ENCODE data around the gene DLEU7. TPM values are rescaled to one million over a fixed set of nuclear protein-coding genes. Genes with fewer than 3 reads are reported as not detected.

The DLEU7 gene
- total RNA-seq, 1 experiment from 2014 or later = 1.5 TPM

DNA sequence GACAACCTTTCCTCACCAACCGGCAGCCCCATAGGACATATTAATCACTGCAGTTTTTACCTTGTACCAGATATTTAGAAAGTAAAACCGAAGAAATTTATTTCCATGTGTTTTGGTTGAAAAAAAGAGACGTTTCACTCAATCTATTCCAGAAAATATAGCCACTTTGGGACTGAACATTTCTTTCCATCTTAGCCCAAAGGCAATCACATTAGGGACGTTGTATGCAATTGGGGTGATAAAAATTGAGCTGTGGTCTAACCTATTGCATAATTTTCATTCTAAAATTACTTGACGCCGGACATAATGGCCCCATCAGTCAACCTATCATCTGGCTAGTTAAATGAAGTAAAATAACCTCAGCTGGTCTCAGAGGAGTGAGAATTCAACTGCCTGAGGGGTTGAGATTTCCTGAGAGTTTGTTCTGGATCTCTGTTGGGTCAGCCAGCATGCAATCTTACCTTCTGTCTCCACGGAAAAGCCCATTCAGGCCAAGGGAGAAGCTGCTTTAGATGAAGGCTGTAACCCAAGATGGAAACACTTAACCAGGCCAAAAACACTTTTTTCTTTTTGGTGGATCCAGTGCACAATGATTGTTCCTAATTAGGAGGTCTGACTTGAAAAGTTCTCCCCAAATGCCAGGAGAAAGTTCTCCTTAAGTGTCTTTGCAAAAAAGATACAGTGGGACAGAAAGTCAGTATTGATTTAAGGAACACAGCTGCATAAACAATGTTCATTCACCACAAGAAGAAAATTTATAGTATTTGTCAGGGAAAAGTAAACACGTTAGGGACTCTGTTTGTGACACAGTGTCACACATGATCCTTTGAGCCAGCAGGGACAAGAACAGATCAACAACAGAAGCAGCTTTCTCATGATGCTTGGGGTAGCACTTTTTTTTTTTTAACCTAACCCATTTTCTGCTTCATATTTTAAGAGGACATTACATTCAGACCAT lies 34.1 kb downstream of the DLEU7 start:
- no peaks in the 10 kb centered on the region for H3K4me1 ChIP-seq (ENCODE audit: insufficient read depth, low read length)
- no peaks in the 10 kb centered on the region for H3K27me3 Mint-ChIP-seq (ENCODE audit: low read depth)

More for the DNA sequence above, 34.1 kb downstream of the DLEU7 start:
- no peaks in the 10 kb centered on the region for H3K23me2 ChIP-seq (ENCODE audit: insufficient read length, low read depth, low read length, poor library complexity, severe bottlenecking)
- H3K14ac ChIP-seq (ENCODE audit: insufficient read depth, low read length) = no peak overlapping the region
- H2BK20ac ChIP-seq (ENCODE audit: low read depth, low read length, poor library complexity, severe bottlenecking) = no peak overlapping the region
- no peak overlapping the region for H4K5ac ChIP-seq (ENCODE audit: insufficient read length, low read depth, low read length)
- H3K4me3 Mint-ChIP-seq = no peak overlapping the region
- H2AFZ ChIP-seq (ENCODE audit: low read length) = no peak overlapping the region
- H4K91ac ChIP-seq (ENCODE audit: insufficient read length, low read depth, low read length) = no peak overlapping the region
- H2AK5ac ChIP-seq (ENCODE audit: insufficient read length, low read length) = no peak overlapping the region
- no peaks in the 10 kb centered on the region for H3K79me1 ChIP-seq (ENCODE audit: insufficient read depth, low read depth, low read length, poor library complexity, severe bottlenecking)
- peaks cover 2 to 4% of the 10 kb centered on the region in 2 experiments; a peak in 2 of 5 replicates for H3K9me3 Mint-ChIP-seq
- DNase-seq = no peak
- no peak overlapping the region for H3K4ac ChIP-seq (ENCODE audit: low read depth, low read length)
- TF ChIP-seq, protein P1, sequence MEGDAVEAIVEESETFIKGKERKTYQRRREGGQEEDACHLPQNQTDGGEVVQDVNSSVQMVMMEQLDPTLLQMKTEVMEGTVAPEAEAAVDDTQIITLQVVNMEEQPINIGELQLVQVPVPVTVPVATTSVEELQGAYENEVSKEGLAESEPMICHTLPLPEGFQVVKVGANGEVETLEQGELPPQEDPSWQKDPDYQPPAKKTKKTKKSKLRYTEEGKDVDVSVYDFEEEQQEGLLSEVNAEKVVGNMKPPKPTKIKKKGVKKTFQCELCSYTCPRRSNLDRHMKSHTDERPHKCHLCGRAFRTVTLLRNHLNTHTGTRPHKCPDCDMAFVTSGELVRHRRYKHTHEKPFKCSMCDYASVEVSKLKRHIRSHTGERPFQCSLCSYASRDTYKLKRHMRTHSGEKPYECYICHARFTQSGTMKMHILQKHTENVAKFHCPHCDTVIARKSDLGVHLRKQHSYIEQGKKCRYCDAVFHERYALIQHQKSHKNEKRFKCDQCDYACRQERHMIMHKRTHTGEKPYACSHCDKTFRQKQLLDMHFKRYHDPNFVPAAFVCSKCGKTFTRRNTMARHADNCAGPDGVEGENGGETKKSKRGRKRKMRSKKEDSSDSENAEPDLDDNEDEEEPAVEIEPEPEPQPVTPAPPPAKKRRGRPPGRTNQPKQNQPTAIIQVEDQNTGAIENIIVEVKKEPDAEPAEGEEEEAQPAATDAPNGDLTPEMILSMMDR (conservative IDR thresholded peaks at IDR 0.05) = no peak
- H3K4me2 ChIP-seq (ENCODE audit: insufficient read depth, insufficient read length, low read length) = no peak overlapping the region
- no peaks in the 10 kb centered on the region for H3K9me3 ChIP-seq (ENCODE audit: control insufficient read depth, low read depth, low read length)
- no CpG with 5 or more reads among the region's 8 CpGs for WGBS (ENCODE audit: extremely low coverage, insufficient read length, low lambda C conversion rate)
- H3K23ac ChIP-seq (ENCODE audit: insufficient read length, low read depth, low read length) = no peak overlapping the region
- H3K27me3 ChIP-seq (ENCODE audit: insufficient read depth, low read length) = no peaks in the 10 kb centered on the region
- no peak overlapping the region for H3K27ac ChIP-seq (ENCODE audit: insufficient read length, low read depth, low read length)
- H3K9ac ChIP-seq (ENCODE audit: extremely low read depth, insufficient read length, low read length) = no peak overlapping the region
- H3K56ac ChIP-seq (ENCODE audit: insufficient read length, low read depth, low read length) = no peak overlapping the region
- no peak overlapping the region for H2BK12ac ChIP-seq (ENCODE audit: insufficient read length, low read depth, low read length)
- H2BK15ac ChIP-seq (ENCODE audit: low read depth, low read length) = no peak overlapping the region
- no peaks in the 10 kb centered on the region for H4K20me1 ChIP-seq (ENCODE audit: control insufficient read depth, insufficient read depth, insufficient read length)
- no peak overlapping the region for H3K27ac Mint-ChIP-seq
- H3T11ph ChIP-seq (ENCODE audit: low read length) = no peak overlapping the region
- no peak overlapping the region for H4K8ac ChIP-seq (replicated peaks; ENCODE audit: insufficient read length, low read depth, low read length)
- no peaks in the 10 kb centered on the region for H3K79me2 ChIP-seq (ENCODE audit: insufficient read depth, low read length)
- H3K4me1 Mint-ChIP-seq = no peaks in the 10 kb centered on the region
- H2BK5ac ChIP-seq (ENCODE audit: insufficient read length, low read length) = no peak overlapping the region
- no peak overlapping the region for H2BK120ac ChIP-seq (ENCODE audit: low read depth, low read length, poor library complexity, severe bottlenecking)
- H3K36me3 Mint-ChIP-seq (ENCODE audit: insufficient read depth in 1 of 3, low read depth in 3 of 3) = peaks cover 0 to 4% (median 0%) of the 10 kb centered on the region in 3 experiments; a peak in 2 of 7 replicates
- H3K18ac ChIP-seq (ENCODE audit: insufficient read length, low read depth, low read length) = no peak overlapping the region

Measured in H9 (cell line).